Stomach (tissue), 9 donors: Measurements from ENCODE around the gene NAV1. TPM values are rescaled to one million over a fixed set of nuclear protein-coding genes. Genes with fewer than 3 reads are reported as not detected.
A peak's percentile ranks its signal among the peaks of the same experiment; 100 is the strongest.
"Not testable (repeated sequence)": the region's sequence is repeated elsewhere in the genome, so short reads cannot be mapped to it uniquely, and the experiment has no call there.

Experiments
- DNase-seq, 2 donors: peaks; one replicate each; pipeline versions ENCODE4 v3.0.0 to v3.0.0-alpha.2; 2013 to 2019
- H3K27ac ChIP-seq, 5 donors: fragments of 200-600 bp in 4 of 5; sonication (generic) in 4 of 5; one replicate each; pipeline ENCODE4 v1.5.1; 2013 to 2019; ENCODE audit warnings: mild to moderate bottlenecking in 1 of 5, moderate library complexity in 1 of 5
- H3K27me3 ChIP-seq, 3 donors: fragments of 200-600 bp; sonication (generic); one replicate each; pipeline ENCODE4 v1.5.1; 2017 to 2019; ENCODE audit warnings: mixed run types in 1 of 3
- H3K36me3 ChIP-seq, 4 donors: fragments of 200-600 bp; sonication (generic); 1 replicate in 3 of 4; 2 replicates in 1 of 4; pipeline ENCODE4 v1.5.1; 2016 to 2019
- H3K4me1 ChIP-seq, 4 donors: fragments of 200-600 bp; sonication (generic); one replicate each; pipeline ENCODE4 v1.5.1; 2016 to 2019
- H3K4me3 ChIP-seq, 4 donors: fragments of 200-600 bp; sonication (generic) in 3 of 4; one replicate each; pipeline ENCODE4 v1.5.1; 2016 to 2019; ENCODE audit warnings: mild to moderate bottlenecking in 1 of 4
- H3K9me3 ChIP-seq, 4 donors: fragments of 200-600 bp; sonication (generic); one replicate each; pipeline ENCODE4 v1.5.1; 2016 to 2019
- EP300 ChIP-seq: sonication (generic); formaldehyde crosslinking; IDR thresholded peaks from one replicate; pipeline ENCODE4 v1.6.1; 2017; ENCODE audit warnings: antibody characterized with exemption
- POLR2A ChIP-seq, 4 donors: fragments of 450-650 bp; IDR thresholded peaks; one replicate each; pipeline ENCODE4 v1.6.1; 2016; ENCODE audit warnings: antibody characterized with exemption in 4 of 4, control low read depth in 2 of 4, mild to moderate bottlenecking in 1 of 4, moderate library complexity in 1 of 4
- POLR2AphosphoS5 ChIP-seq, 3 donors: sonication (generic); formaldehyde crosslinking; IDR thresholded peaks; one replicate each; pipeline ENCODE4 v1.6.1; 2016; ENCODE audit warnings: antibody characterized with exemption in 3 of 3
- WGBS, 5 donors: extraction: QIAGEN DNeasy Blood & Tissue Kit in 3 of 5; methylation state at CpG; one replicate each; pipeline versions ENCODE4 v1.1.5 to v1.1.7; 2013 to 2018; 5-methylcytosine and 5-hydroxymethylcytosine counted together
- intact Hi-C: fragments of 100-400 bp; cut with DNase I; formaldehyde crosslinking; loops from one replicate; pipeline ENCODE4 v1.15.1; 2023; ENCODE audit warnings: low total_unique reads
- polyA plus RNA-seq, 3 donors: library from polyadenylated mRNA; stranded (reverse); fragments of 200-250 nt; gene quantifications; one replicate each; pipeline ENCODE4 v1.2.3, GENCODE V29; 2013
- total RNA-seq, 5 donors: library from RNA; depleted of rRNA; stranded (reverse); fragments of >200 nt; gene quantifications; one replicate each; pipeline versions ENCODE4 v1.1.0 to v1.2.3, GENCODE V29; 2014 to 2016
- TF ChIP-seq, protein P1 (sequence below), 7 experiments: fragments of 450-650 bp in 4 of 7; fragments of 200-600 bp in 3 of 7; sonication (generic) in 3 of 7; IDR thresholded peaks; one replicate each; pipeline ENCODE4 v1.5.1; 2016 to 2019; ENCODE audit warnings: antibody characterized with exemption in 7 of 7, control low read depth in 2 of 7, mild to moderate bottlenecking in 1 of 7
- donor health status: healthy with polysubstance abuse.
- donor health status: Bipolar disorder and iron deficiency.
- donor health status: healthy.

Gene NAV1
- total and polyA plus RNA-seq, 8 donors, result 3.0 to 33.0 (median 11.9) TPM

DNA sequence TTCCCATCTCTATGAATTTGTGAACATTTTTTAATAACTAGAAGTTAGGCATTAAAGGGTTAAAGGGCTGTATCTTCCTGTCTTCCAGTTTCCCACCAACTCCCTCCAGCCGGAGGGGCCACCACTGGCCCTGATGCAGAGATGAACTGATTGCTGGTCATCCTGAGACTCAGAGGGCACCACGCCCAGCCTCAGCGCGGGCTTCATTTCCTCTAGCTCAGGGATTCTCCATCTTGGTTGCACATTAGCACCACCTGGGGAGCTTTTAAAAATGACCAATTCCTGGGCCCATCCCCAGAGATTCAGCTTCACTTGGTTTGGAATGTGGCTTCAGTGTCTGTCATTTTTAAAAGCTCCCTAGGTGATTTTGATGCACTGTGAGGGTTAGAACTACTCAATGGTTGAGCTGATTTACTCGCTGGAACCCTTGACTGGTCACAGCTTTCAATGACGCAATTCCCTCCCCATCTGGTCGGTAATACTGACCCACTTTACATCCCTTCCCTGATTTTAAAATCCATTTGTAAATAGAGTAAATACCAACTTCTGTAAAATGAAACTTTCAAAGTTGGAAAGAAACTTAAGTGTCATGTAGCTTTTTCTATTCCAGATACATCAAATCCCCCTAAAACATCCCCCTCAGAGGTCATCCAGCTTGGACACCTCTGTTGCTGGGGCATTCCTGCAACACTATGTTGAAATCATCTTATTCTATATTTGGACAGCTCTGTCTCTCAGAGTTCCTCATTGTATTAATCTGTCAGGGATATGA, 5.1 kb downstream of the NAV1 start:
- DNase-seq, result no peak
- Histone ChIP-seq H3K27ac (peak overlapping the region in 1 of 5 donors; percentile 47), H3K9me3 (no peaks in the 10 kb centered on the region), H3K4me1 (peaks cover 13 to 41% (median 16%) of the 10 kb centered on the region in 4 donors), H3K4me3 (no peak overlapping the region), H3K36me3 (no peaks in the 10 kb centered on the region), H3K27me3 (peaks cover 0 to 12% (median 11%) of the 10 kb centered on the region in 3 donors)
- 71 to 79% (median 73%) methylated on average over 7 of the region's 7 CpGs for WGBS, 5 donors
- no peak for TF ChIP-seq POLR2AphosphoS5 (IDR thresholded peaks at IDR 0.05)
- TF ChIP-seq, protein P1, sequence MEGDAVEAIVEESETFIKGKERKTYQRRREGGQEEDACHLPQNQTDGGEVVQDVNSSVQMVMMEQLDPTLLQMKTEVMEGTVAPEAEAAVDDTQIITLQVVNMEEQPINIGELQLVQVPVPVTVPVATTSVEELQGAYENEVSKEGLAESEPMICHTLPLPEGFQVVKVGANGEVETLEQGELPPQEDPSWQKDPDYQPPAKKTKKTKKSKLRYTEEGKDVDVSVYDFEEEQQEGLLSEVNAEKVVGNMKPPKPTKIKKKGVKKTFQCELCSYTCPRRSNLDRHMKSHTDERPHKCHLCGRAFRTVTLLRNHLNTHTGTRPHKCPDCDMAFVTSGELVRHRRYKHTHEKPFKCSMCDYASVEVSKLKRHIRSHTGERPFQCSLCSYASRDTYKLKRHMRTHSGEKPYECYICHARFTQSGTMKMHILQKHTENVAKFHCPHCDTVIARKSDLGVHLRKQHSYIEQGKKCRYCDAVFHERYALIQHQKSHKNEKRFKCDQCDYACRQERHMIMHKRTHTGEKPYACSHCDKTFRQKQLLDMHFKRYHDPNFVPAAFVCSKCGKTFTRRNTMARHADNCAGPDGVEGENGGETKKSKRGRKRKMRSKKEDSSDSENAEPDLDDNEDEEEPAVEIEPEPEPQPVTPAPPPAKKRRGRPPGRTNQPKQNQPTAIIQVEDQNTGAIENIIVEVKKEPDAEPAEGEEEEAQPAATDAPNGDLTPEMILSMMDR (IDR thresholded peaks at IDR 0.05), result no peak
- no peak for TF ChIP-seq EP300
- no peak for TF ChIP-seq POLR2A (IDR thresholded peaks at IDR 0.05)
- intact Hi-C loops, result no loop called here

GRCh38 chr1:201544710-201545109, 5.8 kb downstream of the NAV1 start:
- TF ChIP-seq EP300 (no peak), POLR2A (IDR thresholded peaks at IDR 0.05) (no peak), POLR2AphosphoS5 (IDR thresholded peaks at IDR 0.05) (no peak)
- TF ChIP-seq, protein P1 (IDR thresholded peaks at IDR 0.05), result no peak

GRCh38 chr1:201545851-201546492, 7.0 kb downstream of the NAV1 start:
- no peak overlapping the region for H3K4me3 ChIP-seq
- TF ChIP-seq EP300, result no peak
- no peak for TF ChIP-seq POLR2AphosphoS5 (IDR thresholded peaks at IDR 0.05)
- no peak for TF ChIP-seq POLR2A (IDR thresholded peaks at IDR 0.05)
- TF ChIP-seq, protein P1 (IDR thresholded peaks at IDR 0.05), result no peak
- no peak for DNase-seq
- no peaks in the 10 kb centered on the region for H3K9me3 ChIP-seq
- H3K27me3 ChIP-seq, result no peaks in the 10 kb centered on the region
- intact Hi-C loops, result no loop called here
- no peak overlapping the region for H3K27ac ChIP-seq
- peaks cover 0 to 22% (median 0%) of the 10 kb centered on the region in 4 donors for H3K4me1 ChIP-seq
- H3K36me3 ChIP-seq, result no peaks in the 10 kb centered on the region
- 37 to 51% (median 38%) methylated on average over 9 of the region's 9 CpGs for WGBS, 5 donors

More at GRCh38 chr1:201544710-201545109, 5.8 kb downstream of the NAV1 start:
- no peaks in the 10 kb centered on the region for H3K9me3 ChIP-seq
- H3K4me3 ChIP-seq, result no peak overlapping the region
- no peaks in the 10 kb centered on the region for H3K36me3 ChIP-seq
- intact Hi-C loops, result no loop called here
- WGBS, 5 donors, result 92 to 95% (median 93%) methylated on average over 3 of the region's 3 CpGs
- peaks cover 7 to 34% (median 10%) of the 10 kb centered on the region in 4 donors for H3K4me1 ChIP-seq
- no peak for DNase-seq
- H3K27me3 ChIP-seq, result peaks cover 0 to 5% (median 5%) of the 10 kb centered on the region in 3 donors
- peak overlapping the region in 1 of 5 donors; percentile 47 for H3K27ac ChIP-seq

GRCh38 chr1:201549522-201549921, 10.6 kb downstream of the NAV1 start:
- H3K27ac ChIP-seq, intact Hi-C loops, H3K36me3 ChIP-seq, H3K27me3 ChIP-seq, DNase-seq, H3K4me3 ChIP-seq, H3K9me3 ChIP-seq: not testable (repeated sequence)
- H3K4me1 ChIP-seq, result peaks cover 0 to 22% (median 2%) of the 10 kb centered on the region in 4 donors
- WGBS, 5 donors, result 88 to 95% (median 93%) methylated on average over 5 of the region's 5 CpGs
